Stimulated activated CD4-positive, alpha-beta T cell treated with anti-CD3 and anti-CD28 coated beads, Interleukin-12 subunit alpha, Interleukin-12 subunit beta, amount 100 ng/mL, for 48 hours (primary cell): Measurements from ENCODE around the gene SWI5.
"Not testable (repeated sequence)": the region's sequence is repeated elsewhere in the genome, so short reads cannot be mapped to it uniquely, and the experiment has no call there.

Experiments used
- DNase-seq, 3 donors: peaks; one replicate each; pipeline ENCODE4 v3.0.0-alpha.2; 2020; ENCODE audit warnings: low read depth in 2 of 3, low spot score in 1 of 3

The SWI5 gene

DNA sequence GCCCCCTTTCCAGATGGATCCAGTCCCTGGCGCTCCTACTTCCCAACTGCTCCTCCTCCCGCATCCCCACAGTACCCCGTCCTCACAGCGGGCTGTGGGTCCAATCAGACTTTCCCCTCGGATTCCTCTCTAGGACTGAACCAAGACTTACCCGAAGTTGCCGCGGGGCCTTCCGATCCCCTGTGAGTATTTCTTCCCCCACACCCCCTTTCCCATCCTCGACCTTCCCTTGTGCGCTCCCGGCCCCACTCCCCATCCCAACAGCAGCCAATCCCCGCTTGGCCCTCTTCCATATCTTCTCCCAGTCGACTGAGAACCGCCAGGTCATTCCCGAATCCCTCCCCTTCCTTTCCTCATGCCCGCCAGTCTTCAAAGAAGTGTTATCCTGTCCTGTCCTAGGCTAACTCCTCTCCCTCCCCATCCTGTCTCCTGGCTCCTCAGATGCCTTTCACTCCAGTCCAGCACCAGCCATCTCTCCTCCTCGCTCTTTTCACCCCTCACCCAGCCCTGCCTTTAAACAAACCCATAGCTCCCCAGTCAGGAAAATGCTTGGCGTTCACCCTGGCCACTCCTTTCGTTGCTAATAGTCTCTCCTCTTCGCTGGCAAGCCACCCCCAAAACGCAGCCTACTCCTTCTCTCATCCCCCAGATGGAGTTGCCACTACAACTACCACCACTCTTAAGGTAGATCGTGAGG is 646 bp downstream of the SWI5 start:
- no peak for DNase-seq

DNA sequence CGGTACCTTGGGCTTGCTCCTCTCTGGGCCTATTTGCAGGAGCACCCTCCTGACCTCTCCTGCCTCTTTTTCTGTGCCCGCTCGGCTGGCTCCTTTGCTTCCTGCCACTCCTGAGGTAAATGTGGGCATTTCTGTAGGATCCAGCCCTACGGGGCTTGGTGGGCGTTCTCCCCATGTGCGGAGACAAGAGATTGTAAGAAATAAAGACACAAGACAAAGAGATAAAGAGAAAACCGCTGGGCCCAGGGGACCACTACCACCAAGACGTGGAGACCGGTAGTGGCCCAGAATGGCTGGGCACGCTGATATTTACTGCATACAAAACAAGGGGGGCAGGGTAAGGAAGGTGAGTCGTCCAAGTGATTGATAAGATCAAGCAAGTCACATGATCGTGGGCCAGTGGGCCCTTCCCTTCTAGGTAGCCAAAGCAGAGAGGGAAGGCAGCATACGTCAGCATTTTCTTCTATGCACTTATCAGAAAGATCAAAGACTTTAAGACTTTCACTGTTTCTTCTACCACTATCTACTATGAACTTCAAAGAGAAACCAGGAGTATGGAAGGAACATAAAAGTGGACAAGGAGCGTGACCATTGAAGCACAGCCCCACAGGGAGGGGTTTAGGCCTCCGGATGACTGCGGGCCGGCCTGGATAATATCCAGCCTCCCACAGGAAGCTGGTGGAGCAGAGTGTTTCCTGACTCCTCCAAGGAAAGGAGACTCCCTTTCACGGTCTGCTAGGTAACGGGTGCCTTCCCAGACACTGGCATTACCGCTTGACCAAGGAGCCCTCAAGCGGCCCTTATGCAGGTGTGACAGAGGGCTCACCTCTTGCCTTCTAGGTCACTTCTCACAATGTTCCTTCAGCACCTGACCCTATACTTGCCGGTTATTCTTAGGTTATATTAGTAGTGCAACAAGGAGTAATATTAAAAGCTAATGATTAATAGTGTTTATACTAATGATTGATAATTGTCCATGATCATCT is 3.3 kb downstream of the SWI5 start:
- DNase-seq = not testable (repeated sequence)

DNA sequence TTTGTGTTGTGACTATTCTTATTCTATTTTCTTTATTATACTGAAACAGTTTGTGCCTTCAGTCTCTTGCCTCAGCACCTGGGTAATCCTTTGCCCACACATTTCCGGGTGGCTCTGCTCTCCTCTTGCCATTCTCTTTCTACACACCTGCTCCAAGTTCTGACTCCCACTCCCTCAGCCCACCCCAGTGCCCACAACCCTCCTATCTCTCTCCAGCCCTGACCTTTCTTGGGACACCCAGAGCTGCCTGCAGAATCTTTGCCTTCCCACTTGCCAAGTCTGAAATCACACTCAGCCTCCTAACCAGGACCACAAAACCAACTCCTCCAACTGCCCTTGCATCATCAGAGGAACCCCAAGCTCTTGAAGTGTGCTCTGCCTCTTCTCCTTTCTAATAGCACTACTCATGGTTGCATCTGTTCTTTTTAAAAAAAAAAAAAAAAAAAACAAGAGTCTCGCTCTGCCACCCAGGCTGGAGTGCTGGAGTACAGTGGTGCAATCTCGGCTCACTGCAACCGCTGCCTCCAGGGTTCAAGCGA is 4.1 kb downstream of the SWI5 start:
- no peak for DNase-seq

DNA sequence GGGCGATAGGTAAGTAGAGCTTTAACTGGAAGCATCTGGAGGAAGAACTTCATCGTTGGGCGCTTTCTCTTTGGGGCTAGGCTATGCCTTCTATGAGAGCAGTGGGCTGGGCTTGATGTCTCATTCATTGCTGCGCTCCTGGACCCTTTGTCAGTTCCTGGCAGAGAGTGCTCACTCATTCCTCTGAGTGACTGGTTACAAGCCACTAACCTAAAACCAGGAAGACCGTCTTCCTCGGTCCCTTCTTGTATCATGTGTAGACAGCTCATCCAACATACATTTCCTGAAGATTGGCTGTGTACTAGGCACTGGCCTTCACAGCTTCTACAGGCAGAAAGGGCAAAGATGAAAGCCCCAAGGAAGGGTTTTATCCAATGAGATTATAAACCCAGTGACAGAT is 6.4 kb downstream of the SWI5 start:
- DNase-seq = no peak

DNA sequence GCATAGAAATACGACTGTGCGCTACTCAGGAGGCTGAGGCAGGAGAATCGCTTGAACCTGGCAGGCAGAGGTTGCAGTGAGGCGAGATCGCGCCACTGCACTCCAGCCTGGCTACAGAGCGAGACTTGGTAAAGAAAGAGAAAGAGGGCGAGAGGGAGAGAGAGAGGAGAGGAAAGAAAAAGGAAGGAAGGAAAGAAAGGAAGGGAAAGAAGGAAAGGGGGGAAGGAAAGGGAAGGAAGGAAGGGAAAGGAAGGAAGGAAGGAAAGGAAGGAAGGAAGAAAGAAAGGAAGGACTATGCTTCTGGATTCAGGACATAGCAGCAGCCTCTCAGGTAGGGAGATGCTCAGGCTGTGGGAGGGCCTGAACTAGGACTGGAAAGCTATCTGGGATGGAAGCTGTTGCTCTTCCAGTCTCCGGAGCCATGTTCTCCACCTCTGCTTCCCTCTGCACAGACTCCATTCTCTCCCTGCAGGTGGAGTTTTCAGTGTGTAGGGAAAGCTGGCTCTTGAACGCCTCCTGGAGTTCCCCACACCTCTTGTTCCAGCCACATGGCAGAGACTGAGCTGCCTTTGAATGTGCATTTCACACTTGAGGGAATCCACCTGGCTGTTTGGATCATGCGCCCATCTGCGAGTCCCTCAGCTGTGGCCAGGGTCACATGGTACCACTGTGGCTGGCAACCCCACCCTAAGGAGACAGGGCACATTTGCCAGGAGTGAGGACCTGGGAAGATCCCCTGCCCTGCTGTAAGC is 9.1 kb downstream of the SWI5 start:
- DNase-seq = no peak

DNA sequence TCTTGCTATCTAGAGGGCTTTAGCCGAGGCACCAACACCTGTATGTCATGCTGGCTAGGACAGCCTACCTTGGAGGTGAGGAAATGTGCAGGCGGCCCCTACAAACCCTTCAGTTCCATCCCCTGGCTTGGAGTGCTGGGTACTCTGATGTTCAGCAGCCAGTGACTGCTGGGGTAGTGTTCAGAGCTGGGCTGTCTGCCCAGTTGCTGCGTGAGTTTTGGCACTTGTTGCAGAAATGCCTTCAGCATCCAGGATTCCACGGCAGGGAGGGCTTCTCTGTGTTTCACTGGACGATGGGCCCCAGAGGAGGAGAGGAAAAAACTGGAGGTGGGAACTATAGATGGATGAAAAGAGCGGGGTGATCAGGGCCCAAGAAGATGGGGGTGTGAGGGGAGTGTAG is 10.4 kb downstream of the SWI5 start:
- no peak for DNase-seq

DNA sequence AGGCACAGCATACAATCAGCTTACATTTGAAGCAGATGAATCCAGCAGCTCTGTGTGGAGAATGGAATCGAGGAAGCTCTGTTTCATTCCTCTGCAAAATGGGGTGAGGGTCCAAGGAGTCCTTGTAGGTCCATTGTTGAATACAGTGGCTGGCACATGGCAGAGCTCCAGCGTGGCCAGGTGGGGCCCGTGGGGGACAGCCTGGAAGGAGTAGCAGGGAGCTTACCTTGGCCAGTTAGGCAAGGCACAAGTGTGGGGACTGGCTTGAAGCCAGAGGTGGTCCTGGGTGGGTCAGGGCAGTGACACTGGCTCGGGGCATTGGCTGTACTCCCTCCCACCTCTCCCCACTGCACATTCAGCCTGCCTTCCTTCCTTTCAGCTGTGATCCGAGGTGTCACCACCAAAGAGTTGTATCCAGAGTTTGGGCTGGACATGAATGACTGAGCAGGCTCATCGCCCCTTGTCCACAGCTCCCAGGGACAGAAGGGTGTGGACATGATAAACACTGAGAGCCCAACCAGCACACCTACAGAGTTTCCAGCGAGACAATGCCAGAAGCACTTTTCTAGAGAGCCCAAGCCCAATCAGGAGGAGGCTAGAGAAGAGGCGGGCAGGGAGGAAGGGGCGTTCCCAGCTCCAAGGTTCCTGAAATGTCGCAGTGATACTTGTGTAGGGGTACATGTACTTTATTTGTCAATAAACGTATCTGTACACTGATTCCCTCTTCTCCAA is 12.4 kb downstream of the SWI5 start:
- DNase-seq = no peak

DNA sequence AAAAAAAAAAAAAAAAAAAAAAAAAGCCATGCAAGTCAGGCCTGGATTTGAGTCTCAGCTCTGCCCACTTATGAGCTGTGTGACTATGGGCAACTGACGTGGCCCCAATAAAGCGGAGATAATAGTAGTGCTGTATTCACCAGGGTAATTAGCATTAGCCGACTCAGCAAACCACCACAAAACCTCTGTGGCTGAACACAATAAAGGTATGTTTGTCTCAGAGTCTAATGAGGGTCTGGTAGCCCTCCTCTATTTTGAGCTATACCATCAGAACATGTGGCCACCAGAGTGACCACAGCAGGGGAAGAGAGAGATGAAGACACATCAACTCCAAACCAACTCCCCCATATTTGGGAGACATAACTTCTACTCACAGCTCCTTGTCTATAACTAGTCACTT is 15.9 kb downstream of the SWI5 start:
- DNase-seq = no peak

DNA sequence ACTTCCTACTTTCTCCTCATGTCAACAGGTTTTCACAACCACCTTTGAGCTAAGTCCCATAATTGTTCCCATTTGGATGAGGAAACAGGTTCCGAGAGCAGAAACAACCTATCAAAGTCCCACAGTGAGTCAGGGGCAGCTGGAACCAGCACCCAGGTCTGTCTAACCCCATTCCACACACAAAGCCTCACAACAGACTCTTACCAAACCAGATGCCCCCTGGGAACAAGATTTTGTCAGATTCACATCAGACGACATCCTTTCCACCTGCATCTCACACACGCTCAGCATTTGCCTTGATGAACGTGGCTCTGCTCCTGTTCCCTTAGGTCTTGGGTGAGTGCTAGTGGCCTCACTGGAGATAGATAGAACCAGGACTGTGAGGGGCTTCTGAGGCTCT is 17.0 kb downstream of the SWI5 start:
- no peak for DNase-seq

DNA sequence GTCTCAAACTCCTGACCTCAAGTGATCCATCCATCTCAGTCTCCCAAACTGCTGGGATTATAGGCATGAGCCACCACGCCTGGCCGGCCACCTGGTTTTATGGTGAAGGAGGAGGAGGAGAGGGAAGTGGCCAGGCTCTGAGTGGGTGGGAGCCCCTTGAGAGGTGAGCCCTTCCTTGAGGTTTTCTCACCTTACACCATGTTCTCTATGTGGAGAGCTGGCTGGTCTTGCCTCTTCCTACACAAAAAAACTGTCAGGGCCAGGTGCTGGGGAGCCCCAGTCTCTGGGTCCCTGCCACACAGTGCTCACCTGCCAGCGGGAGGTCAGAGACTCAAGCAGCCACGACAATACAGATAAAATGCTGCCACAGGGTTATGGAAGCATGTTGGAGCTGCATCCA is 18.1 kb downstream of the SWI5 start:
- no peak for DNase-seq

DNA sequence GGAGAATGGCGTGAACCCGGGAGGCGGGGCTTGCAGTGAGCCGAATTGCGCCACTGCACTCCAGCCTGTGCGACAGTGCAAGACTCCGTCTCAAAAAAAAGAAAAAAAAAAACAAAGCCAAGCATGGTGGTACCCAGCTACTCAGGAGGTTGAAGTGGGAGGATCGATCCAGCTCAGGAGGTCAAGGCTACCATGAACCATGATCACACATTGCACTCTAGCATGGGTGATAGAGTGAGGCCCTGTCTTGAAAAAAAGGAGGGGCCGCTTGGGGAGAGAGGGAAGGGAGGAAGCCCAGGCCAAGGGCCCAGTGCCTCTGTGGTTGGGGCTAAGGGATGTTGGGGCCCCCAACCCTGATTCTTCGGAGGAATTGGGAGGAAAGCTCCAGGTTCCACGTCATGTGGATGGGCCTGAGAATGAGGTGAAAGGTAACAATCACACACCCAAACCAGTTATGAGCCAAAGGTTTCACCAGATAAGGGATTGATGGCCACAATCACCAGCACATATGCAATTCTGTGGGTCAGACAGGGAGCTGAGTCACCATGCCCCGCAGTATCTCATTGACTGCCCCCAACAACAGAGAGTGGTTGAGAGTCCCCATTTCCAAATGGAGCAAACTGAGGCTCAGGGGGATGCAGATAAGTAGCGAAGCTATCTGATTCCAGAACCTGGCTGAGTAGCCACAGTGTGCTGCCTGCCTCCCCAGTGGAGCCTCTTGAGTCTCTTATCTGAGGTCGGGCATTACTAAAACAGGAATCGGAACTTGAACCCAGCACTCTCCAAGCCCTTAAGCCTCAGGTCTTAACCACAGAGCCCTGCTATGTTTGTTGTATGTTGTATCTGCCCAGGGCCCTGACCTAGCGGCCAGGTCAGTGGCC is 20.5 kb downstream of the SWI5 start:
- DNase-seq = no peak

DNA sequence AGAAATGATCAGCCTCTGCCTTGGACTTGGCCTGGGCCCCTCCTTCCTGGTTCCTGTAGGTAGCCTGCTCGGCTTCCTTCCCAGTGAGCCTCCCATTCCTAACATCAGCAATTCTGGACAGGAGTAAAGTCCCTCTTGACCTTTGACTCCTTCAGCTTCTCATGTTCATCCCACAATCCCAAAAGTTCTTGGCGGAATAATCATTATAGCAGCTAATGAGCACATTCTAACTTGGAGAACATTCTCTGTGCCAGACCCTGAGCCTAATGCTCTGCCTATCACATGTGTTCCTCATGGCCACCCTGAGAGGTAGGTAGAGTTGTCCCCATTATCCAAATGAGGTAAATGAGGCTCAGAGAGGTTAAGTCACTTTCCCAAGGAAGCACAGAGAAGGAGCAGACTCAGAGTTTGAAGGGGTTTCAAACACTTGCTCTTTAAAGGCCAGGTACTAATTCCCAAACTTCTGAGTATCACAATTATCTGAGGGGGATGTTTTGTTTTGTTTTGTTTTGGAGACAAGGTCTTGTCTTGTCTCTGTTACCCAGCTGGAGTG is 21.2 kb downstream of the SWI5 start:
- no peak for DNase-seq

DNA sequence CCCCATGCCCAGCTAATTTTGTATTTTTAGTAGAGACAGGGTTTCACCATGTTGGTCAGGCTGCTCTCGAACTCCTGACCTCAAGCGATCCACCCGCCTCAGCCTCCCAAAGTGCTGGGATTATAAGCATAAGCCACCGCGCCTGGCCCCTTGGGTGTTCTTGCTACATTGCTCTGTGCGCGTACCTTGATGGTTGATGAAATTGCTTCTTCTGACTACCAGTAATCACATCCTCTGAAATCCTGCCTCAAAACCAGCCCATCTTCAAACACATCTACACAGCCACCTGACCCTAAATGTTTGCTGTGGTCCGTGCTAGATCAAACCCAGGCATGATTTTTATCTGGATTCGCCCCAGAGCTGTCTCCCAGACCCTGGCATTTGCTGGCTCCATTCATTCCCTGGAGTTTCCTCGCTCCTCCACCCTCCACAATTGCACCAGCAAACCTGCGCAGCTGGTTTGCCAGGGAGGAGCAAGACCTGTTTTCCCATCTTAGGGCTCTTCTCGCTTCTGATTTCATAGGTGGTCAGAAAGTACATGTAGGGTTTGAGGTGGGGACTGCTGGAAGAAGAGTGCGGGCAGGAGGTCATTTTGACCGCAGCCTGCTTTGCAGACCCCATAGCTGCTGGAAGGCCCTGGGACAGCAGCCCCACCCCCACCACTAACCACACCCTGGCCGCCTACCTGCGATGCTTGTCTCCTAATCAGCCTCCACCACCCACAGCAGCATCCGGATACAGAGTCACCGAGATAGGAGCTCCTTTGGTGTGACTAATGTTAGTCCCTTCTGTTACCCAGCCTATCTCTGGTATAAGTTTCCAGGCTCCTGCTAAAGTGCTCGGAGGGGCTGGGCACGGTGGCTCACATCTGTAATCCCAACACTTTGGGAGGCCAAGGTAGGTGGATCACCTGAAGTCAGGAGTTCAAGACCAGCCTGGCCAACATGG is 22.7 kb downstream of the SWI5 start:
- no peak for DNase-seq

DNA sequence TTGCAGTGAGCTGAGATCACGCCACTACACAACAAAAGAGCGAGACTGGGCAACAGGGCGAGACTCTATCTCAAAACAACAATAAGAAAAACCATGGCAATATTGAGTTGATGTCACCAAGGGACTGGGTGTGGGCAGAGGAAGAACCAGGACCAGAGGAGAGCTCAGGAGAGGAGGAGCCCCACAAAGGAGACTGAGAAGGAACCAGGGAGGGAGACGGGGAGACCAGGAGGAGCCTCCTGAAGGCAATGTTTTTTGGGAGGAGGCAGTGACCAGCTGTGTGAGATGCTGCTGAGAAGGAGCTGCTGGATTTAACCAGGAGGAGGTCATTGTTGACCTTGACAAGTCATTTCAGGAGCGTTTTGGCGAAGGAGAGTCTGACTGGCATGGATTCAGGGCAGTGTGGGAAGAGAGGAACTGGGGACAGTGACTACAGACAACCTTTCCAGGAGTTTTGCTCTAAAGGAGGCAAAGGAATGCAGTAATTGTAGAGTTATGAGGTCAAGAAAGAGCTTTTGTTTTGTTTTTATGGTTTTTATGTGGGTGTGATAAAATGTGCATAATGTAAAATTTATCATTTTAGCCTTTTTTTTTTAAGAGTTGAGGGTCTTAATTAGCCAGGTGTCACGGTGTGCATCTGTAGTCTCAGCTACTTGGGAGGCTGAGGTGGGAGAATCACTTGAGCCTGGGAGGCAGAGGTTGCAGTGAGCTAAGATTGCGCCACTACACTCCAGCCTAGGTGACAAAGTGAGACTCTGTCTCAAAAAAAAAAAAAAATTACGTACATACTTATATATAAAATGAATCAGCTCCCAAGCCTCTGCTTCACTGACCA is 28.3 kb downstream of the SWI5 start:
- DNase-seq = no peak

DNA sequence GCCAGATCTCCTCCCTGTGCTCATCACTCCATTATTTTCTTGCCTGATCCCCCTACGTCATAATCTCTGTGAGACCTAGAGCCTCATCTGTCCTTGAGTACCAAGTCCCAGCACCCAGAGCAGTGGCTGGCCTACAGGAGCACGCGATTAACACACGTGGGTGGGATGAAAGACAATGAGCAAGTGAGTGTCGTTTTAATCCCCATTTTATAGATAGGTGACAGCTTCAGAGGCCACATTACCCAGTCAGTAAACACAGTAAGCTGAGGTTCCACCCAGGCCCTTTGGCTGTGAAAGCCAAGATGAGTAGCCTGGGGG is 28.9 kb downstream of the SWI5 start:
- no peak for DNase-seq

DNA sequence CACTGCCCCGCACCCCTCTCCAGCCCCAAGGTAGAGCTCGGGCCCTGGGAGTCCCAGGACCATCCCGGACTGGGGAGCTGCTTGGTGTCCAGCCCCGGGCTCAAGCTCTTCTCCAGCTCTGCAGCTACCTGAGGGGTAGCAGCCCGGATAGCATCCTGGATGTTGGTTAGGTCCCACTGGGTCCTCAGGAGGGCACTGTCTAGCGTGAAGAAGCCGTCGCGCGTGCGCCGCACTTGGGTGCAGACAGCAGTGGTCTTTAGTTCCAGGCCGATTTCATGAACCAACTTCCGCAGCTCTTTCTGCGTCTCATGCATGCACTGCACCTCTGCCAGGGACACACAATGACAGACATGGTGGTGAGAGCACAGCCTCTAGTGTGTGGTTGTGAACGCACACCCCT is 33.5 kb downstream of the SWI5 start:
- DNase-seq = no peak

DNA sequence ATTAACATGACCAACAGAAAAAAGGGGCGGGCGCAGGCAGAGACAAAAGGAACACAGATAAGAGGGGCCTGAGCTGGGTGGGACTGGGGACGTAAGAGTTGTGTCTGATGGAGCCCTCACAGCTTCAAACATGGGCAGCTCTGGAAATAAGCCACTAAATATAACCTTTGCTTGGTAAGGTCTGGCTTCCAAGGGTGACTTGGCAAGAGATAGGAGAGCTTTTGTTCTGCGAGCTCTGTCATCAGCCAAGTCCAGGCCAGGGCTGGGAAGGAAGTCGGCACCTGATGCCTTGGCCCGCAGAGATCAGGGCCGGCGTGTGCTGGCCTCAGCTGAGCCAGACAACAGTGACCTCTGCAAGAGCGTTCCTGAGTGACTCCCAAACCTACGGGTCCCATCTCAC is 34.4 kb downstream of the SWI5 start:
- DNase-seq = no peak

DNA sequence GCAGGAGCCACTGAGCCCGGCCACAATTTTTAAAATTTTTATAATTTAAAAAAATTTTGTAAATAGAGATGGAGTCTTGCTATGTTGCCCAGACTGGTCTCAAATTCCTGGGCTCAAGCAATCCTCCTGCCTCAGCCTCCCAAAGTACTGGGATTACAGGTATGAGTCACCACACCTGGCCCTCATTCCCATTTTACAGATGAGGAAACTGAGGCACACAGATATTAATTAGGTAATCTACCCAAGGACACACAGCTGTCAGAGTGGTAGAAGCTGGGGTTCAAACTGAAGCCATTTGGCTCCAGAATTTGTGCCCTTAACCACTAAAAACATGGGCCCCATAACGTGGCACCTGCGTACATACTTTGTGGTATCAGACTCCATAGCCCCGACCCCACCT is 38.6 kb downstream of the SWI5 start:
- DNase-seq = no peak
